DMS79 treated with DMSO at 0.1 percent for 48 hours (cell line): ENCODE data around the gene ANKRD11.

ENCODE experiments used
- DNase-seq: peaks from one replicate; lab custom pipeline; 2025; lab: John Stamatoyannopoulos, UW

ANKRD11 gene

GRCh38 chr16:89232107-89232506 lies 258.3 kb downstream of the ANKRD11 start:
- DNase-seq = no peak

GRCh38 chr16:89230255-89230654 lies 260.1 kb downstream of the ANKRD11 start:
- no peak for DNase-seq

- DNase-seq = no peak
These were observed 265.7 kb downstream of the ANKRD11 start for GRCh38 chr16:89224665-89225064.

- DNase-seq = no peak
These were observed 267.4 kb downstream of the ANKRD11 start for GRCh38 chr16:89222931-89223330.

GRCh38 chr16:89221604-89222003 lies 268.8 kb downstream of the ANKRD11 start:
- DNase-seq = no peak

GRCh38 chr16:89219365-89219764 lies 271.0 kb downstream of the ANKRD11 start:
- DNase-seq = no peak
